ENCODE measurements around the gene FBF1. TPM values are rescaled to one million over a fixed set of nuclear protein-coding genes. Genes with fewer than 3 reads are reported as not detected.

Gene FBF1
- polyA plus RNA-seq, 1 donor (not counting 4 experiments of a cell fraction or from before 2014, with no cell fraction given) = 4.3 TPM

GRCh38 chr17:75898791-75899190 is 42.1 kb downstream of the FBF1 start:
- peaks cover 18 to 28% of the 10 kb centered on the region in 2 experiments for H3K36me3 ChIP-seq (ENCODE audit: control insufficient read depth in 2 of 2, extremely low read depth in 1 of 2, insufficient read depth in 2 of 2, low read length in 2 of 2)
- H3K4me3 ChIP-seq (ENCODE audit: control insufficient read depth in 2 of 3, extremely low read depth in 1 of 3, insufficient read depth in 2 of 3, low read depth in 1 of 3, low read length in 3 of 3) = no peak overlapping the region
- H3K27ac ChIP-seq (ENCODE audit: control insufficient read depth, insufficient read depth, low read length) = no peak overlapping the region
- no peaks in the 10 kb centered on the region for H3K9me1 ChIP-seq (ENCODE audit: control insufficient read depth, extremely low read depth, insufficient read depth, low read length)
- dilution Hi-C loops (cut with MboI; ENCODE audit: extremely low pct_ligation_motif_present, low sequenced_read_pairs) = no loop called here
- no peaks in the 10 kb centered on the region for H4K20me1 ChIP-seq (ENCODE audit: control insufficient read depth, extremely low read depth, insufficient read depth, low read length)
- no peaks in the 10 kb centered on the region for H3K9me3 ChIP-seq (ENCODE audit: control insufficient read depth, low read depth, low read length)
- DNase-seq (ENCODE audit: low read depth, low spot score) (no peak), FAIRE-seq (no peak)
- TF ChIP-seq EZH2 (IDR thresholded peaks at IDR 0.05; ENCODE audit: low read length) (no peak), CTCF (optimal IDR thresholded peaks at IDR 0.05 in 1 of 3, IDR thresholded peaks at IDR 0.05 in 1 of 3, conservative IDR thresholded peaks at IDR 0.05 in 1 of 3; ENCODE audit: extremely low read depth in 1 of 3, insufficient read depth in 2 of 3, low read length in 3 of 3) (no peak)
- H3K4me1 ChIP-seq (ENCODE audit: control insufficient read depth, extremely low read depth, insufficient read depth, low read length) = peaks cover 9% of the 10 kb centered on the region
- H3K79me2 ChIP-seq (ENCODE audit: control insufficient read depth, insufficient read depth, low read length) = peaks cover 6% of the 10 kb centered on the region
- H3K9ac ChIP-seq (ENCODE audit: control insufficient read depth, extremely low read depth, insufficient read depth, low read length) = no peak overlapping the region
- no peak overlapping the region for H3K4me2 ChIP-seq (ENCODE audit: control insufficient read depth, extremely low read depth, insufficient read depth, low read depth, low read length)
- no peak overlapping the region for H2AFZ ChIP-seq (ENCODE audit: control insufficient read depth, low read length)
- no peaks in the 10 kb centered on the region for H3K27me3 ChIP-seq (ENCODE audit: control insufficient read depth, extremely low read depth, insufficient read depth, low read length)

- H3K27me3 ChIP-seq (ENCODE audit: control insufficient read depth, extremely low read depth, insufficient read depth, low read length) = no peaks in the 10 kb centered on the region
- H3K9me1 ChIP-seq (ENCODE audit: control insufficient read depth, extremely low read depth, insufficient read depth, low read length) = no peaks in the 10 kb centered on the region
- no peak overlapping the region for H2AFZ ChIP-seq (ENCODE audit: control insufficient read depth, low read length)
- H3K36me3 ChIP-seq (ENCODE audit: control insufficient read depth in 2 of 2, extremely low read depth in 1 of 2, insufficient read depth in 2 of 2, low read length in 2 of 2) = peaks cover 18 to 28% of the 10 kb centered on the region in 2 experiments
- no peak overlapping the region for H3K4me3 ChIP-seq (ENCODE audit: control insufficient read depth in 2 of 3, extremely low read depth in 1 of 3, insufficient read depth in 2 of 3, low read depth in 1 of 3, low read length in 3 of 3)
- peaks cover 9% of the 10 kb centered on the region for H3K4me1 ChIP-seq (ENCODE audit: control insufficient read depth, extremely low read depth, insufficient read depth, low read length)
- FAIRE-seq (no peak), DNase-seq (ENCODE audit: low read depth, low spot score) (no peak)
- dilution Hi-C loops (cut with MboI; ENCODE audit: extremely low pct_ligation_motif_present, low sequenced_read_pairs) = no loop called here
- peaks cover 4% of the 10 kb centered on the region for H3K79me2 ChIP-seq (ENCODE audit: control insufficient read depth, insufficient read depth, low read length)
- H4K20me1 ChIP-seq (ENCODE audit: control insufficient read depth, extremely low read depth, insufficient read depth, low read length) = no peaks in the 10 kb centered on the region
- H3K9ac ChIP-seq (ENCODE audit: control insufficient read depth, extremely low read depth, insufficient read depth, low read length) = no peak overlapping the region
- no peaks in the 10 kb centered on the region for H3K9me3 ChIP-seq (ENCODE audit: control insufficient read depth, low read depth, low read length)
- no peak overlapping the region for H3K4me2 ChIP-seq (ENCODE audit: control insufficient read depth, extremely low read depth, insufficient read depth, low read depth, low read length)
- no peak overlapping the region for H3K27ac ChIP-seq (ENCODE audit: control insufficient read depth, insufficient read depth, low read length)
- TF ChIP-seq EZH2 (IDR thresholded peaks at IDR 0.05; ENCODE audit: low read length) (no peak), CTCF (optimal IDR thresholded peaks at IDR 0.05 in 1 of 3, IDR thresholded peaks at IDR 0.05 in 1 of 3, conservative IDR thresholded peaks at IDR 0.05 in 1 of 3; ENCODE audit: extremely low read depth in 1 of 3, insufficient read depth in 2 of 3, low read length in 3 of 3) (no peak)
These were observed 42.8 kb downstream of the FBF1 start for GRCh38 chr17:75898065-75898464.

All from keratinocyte (primary cell).